GM23338 (cell line): ENCODE measurements around the gene OSBPL6. TPM values are rescaled to one million over a fixed set of nuclear protein-coding genes. Genes with fewer than 3 reads are reported as not detected.

ENCODE experiments used
- ATAC-seq: fragments of 200-7000 bp; cut with Tn5 transposase; 3 replicates; pipeline ENCODE4 v1.9.1; 2020
- DNase-seq: peaks from one replicate; pipeline ENCODE4 v3.0.0-alpha.2; 2015; ENCODE audit warnings: low spot score
- H2AFZ ChIP-seq: fragments of 200-600 bp; sonication (generic); 2 replicates; pipeline ENCODE4 v1.8.0; 2016; ENCODE audit warnings: antibody characterized with exemption, mild to moderate bottlenecking, moderate library complexity
- H3F3A ChIP-seq: fragments of 200-600 bp; sonication (generic); replicated peaks from 2 replicates; pipeline ENCODE4 v1.8.0; 2017; ENCODE audit warnings: antibody characterized with exemption, mixed run types, low read depth
- H3K27ac ChIP-seq: fragments of 200-600 bp; sonication (generic); 2 replicates; pipeline ENCODE4 v1.6.1; 2016; ENCODE audit warnings: low read depth
- H3K27me3 ChIP-seq: fragments of 200-600 bp; sonication (generic); 2 replicates; pipeline ENCODE4 v1.8.0; 2016; ENCODE audit warnings: mild to moderate bottlenecking, mixed run types, moderate library complexity; ENCODE audit not compliant: insufficient read depth
- H3K36me3 ChIP-seq: fragments of 200-600 bp; sonication (generic); 2 replicates; pipeline ENCODE4 v1.8.0; 2016; ENCODE audit warnings: mild to moderate bottlenecking; ENCODE audit not compliant: insufficient read depth
- H3K4me1 ChIP-seq: fragments of 200-600 bp; sonication (generic); 2 replicates; pipeline ENCODE4 v1.8.0; 2016; ENCODE audit warnings: mild to moderate bottlenecking, moderate library complexity; ENCODE audit not compliant: insufficient read depth
- H3K4me2 ChIP-seq: fragments of 200-600 bp; sonication (generic); 2 replicates; pipeline ENCODE4 v1.7.1; 2017; ENCODE audit warnings: mixed run types
- H3K4me3 ChIP-seq: fragments of 200-600 bp; sonication (generic); 2 replicates; pipeline ENCODE4 v1.6.1; 2016; ENCODE audit warnings: mixed run types
- H3K79me2 ChIP-seq: fragments of 200-600 bp; sonication (generic); replicated peaks from 2 replicates; pipeline ENCODE4 v1.8.0; 2017; ENCODE audit warnings: mild to moderate bottlenecking; ENCODE audit not compliant: insufficient read depth
- H3K9me2 ChIP-seq: fragments of 200-600 bp; sonication (generic); 2 replicates; pipeline ENCODE4 v1.8.0; 2017; ENCODE audit not compliant: insufficient read depth
- H4K20me1 ChIP-seq: fragments of 200-600 bp; sonication (generic); replicated peaks from 2 replicates; pipeline ENCODE4 v1.8.0; 2017; ENCODE audit warnings: mild to moderate bottlenecking; ENCODE audit not compliant: insufficient read depth
- H3K27ac Mint-ChIP-seq: 2 replicates; pipeline ENCODE4 v1.8.0; 2020; ENCODE audit warnings: inconsistent platforms, mild to moderate bottlenecking, moderate library complexity, mixed read lengths
- H3K27me3 Mint-ChIP-seq: 3 replicates; pipeline ENCODE4 v1.8.0; 2022; ENCODE audit warnings: low read depth, mild to moderate bottlenecking, moderate library complexity, mixed read lengths, inconsistent platforms; ENCODE audit not compliant: insufficient read depth, poor library complexity
- H3K36me3 Mint-ChIP-seq: 3 replicates; pipeline ENCODE4 v1.8.0; 2021; ENCODE audit warnings: low read depth, mild to moderate bottlenecking, inconsistent platforms, moderate library complexity, mixed read lengths
- H3K4me1 Mint-ChIP-seq: 3 replicates; pipeline ENCODE4 v1.8.0; 2020; ENCODE audit warnings: mild to moderate bottlenecking, inconsistent platforms, mixed read lengths
- H3K4me3 Mint-ChIP-seq: 3 replicates; pipeline ENCODE4 v1.8.0; 2021; ENCODE audit warnings: moderate library complexity, mild to moderate bottlenecking, inconsistent platforms, mixed read lengths
- H3K9me3 Mint-ChIP-seq: 3 replicates; pipeline ENCODE4 v1.8.0; 2020; ENCODE audit warnings: moderate library complexity, mild to moderate bottlenecking, inconsistent platforms, mixed read lengths
- EZH2phosphoT487 ChIP-seq: fragments of 200-600 bp; sonication (generic); IDR thresholded peaks from one replicate; pipeline ENCODE4 v1.8.1; 2018; ENCODE audit warnings: antibody characterized with exemption; ENCODE audit not compliant: unreplicated experiment
- ZNF462 ChIP-seq: fragments of 250-450 bp; sonication (Bioruptor Pico); IDR thresholded peaks from 2 replicates; pipeline ENCODE4 v1.5.0; 2020; ENCODE audit warnings: mild to moderate bottlenecking, moderate library complexity
- polyA plus RNA-seq: library from polyadenylated mRNA; unstranded; fragments of >200 nt; fragmentation: Nextera tagmentation; extraction: Ambion mirVana; gene quantifications from 2 replicates; pipeline ENCODE4 v1.2.1, GENCODE V29; 2016
- total RNA-seq: library from RNA; depleted of rRNA; stranded (reverse); fragments of >200 nt; shearing (Covaris generic); gene quantifications from 2 replicates; pipeline ENCODE4 v1.2.3, GENCODE V29; 2014
- TF ChIP-seq, protein P1 (sequence below), 2 experiments: fragments of 200-600 bp in 1 of 2; sonication (generic) in 1 of 2; conservative IDR thresholded peaks; 2 replicates each; pipeline versions ENCODE4 v1.5.1 to v1.6.1; 2016 to 2017; ENCODE audit warnings: antibody characterized with exemption in 2 of 2, low read depth in 2 of 2, mild to moderate bottlenecking in 2 of 2, moderate library complexity in 1 of 2

The OSBPL6 gene
- total and polyA plus RNA-seq, 2 experiments from 2014 or later = 6.0 to 8.5 TPM

GRCh38 chr2:178306352-178307073 lies 112.2 kb downstream of the OSBPL6 start:
- H3K27ac Mint-ChIP-seq = no peak overlapping the region
- H3K36me3 ChIP-seq = no peaks in the 10 kb centered on the region
- H3K4me3 ChIP-seq = no peak overlapping the region
- peaks cover 11% of the 10 kb centered on the region for H3K4me1 Mint-ChIP-seq
- no peaks in the 10 kb centered on the region for H3K79me2 ChIP-seq
- no peaks in the 10 kb centered on the region for H3K36me3 Mint-ChIP-seq
- H3K4me2 ChIP-seq = no peak overlapping the region
- no peaks in the 10 kb centered on the region; the same call in 1 of the 2 replicates for H3K9me2 ChIP-seq
- 0 out of 2 replicates have a peak, but pooled peaks cover 2% of the 10 kb centered on the region for H4K20me1 ChIP-seq
- no peaks in the 10 kb centered on the region for H3K27me3 ChIP-seq
- H3F3A ChIP-seq = no peaks in the 10 kb centered on the region
- no peak overlapping the region for H3K4me3 Mint-ChIP-seq
- no peaks in the 10 kb centered on the region for H3K4me1 ChIP-seq
- H2AFZ ChIP-seq = no peak overlapping the region
- no peaks in the 10 kb centered on the region for H3K27me3 Mint-ChIP-seq
- TF ChIP-seq EZH2phosphoT487 (no peak), ZNF462 (CRISPR knock-in tag) (no peak)
- TF ChIP-seq, protein P1, sequence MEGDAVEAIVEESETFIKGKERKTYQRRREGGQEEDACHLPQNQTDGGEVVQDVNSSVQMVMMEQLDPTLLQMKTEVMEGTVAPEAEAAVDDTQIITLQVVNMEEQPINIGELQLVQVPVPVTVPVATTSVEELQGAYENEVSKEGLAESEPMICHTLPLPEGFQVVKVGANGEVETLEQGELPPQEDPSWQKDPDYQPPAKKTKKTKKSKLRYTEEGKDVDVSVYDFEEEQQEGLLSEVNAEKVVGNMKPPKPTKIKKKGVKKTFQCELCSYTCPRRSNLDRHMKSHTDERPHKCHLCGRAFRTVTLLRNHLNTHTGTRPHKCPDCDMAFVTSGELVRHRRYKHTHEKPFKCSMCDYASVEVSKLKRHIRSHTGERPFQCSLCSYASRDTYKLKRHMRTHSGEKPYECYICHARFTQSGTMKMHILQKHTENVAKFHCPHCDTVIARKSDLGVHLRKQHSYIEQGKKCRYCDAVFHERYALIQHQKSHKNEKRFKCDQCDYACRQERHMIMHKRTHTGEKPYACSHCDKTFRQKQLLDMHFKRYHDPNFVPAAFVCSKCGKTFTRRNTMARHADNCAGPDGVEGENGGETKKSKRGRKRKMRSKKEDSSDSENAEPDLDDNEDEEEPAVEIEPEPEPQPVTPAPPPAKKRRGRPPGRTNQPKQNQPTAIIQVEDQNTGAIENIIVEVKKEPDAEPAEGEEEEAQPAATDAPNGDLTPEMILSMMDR (conservative IDR thresholded peaks at IDR 0.05; ENCODE audit: low read depth in 2 of 2) = peak; percentile 72 to 88
- DNase-seq = peak; percentile 84
- ATAC-seq = peak; percentile 99
- no peaks in the 10 kb centered on the region for H3K9me3 Mint-ChIP-seq
- no peak overlapping the region for H3K27ac ChIP-seq
